SU-DHL-6 (cell line): ENCODE measurements around the gene REXO5.

Experiments used
- EZH2phosphoT487 ChIP-seq: fragments of 200-600 bp; sonication (generic), shearing (Covaris generic); conservative IDR thresholded peaks from 2 replicates; pipeline ENCODE4 v1.6.1; 2018; ENCODE audit warnings: mild to moderate bottlenecking, antibody characterized with exemption, low read length, moderate library complexity, mixed read lengths
- TF ChIP-seq, protein P1 (sequence below): fragments of 200-600 bp; sonication (generic); IDR thresholded peaks from one replicate; pipeline ENCODE4 v1.5.1; 2017; ENCODE audit warnings: antibody characterized with exemption, mild to moderate bottlenecking, low read length, moderate library complexity; ENCODE audit not compliant: insufficient read depth, poor library complexity, severe bottlenecking

DNA sequence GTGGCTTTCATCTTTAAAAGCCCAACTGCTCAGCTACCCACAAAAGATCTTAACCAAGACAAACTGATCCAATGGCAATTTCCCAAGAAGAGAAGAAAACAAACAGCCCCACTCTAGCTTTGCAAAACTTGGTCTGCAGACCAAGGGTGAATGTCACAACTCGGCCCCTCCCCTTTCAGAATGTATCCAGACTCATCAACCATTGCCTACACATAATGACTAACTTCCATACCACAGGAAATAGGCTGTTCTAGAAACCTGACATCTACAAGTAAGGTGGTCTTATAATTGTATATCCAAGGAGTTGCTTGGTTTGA is 77.9 kb downstream of the REXO5 start:
- TF ChIP-seq EZH2phosphoT487: no peak
- TF ChIP-seq, protein P1, sequence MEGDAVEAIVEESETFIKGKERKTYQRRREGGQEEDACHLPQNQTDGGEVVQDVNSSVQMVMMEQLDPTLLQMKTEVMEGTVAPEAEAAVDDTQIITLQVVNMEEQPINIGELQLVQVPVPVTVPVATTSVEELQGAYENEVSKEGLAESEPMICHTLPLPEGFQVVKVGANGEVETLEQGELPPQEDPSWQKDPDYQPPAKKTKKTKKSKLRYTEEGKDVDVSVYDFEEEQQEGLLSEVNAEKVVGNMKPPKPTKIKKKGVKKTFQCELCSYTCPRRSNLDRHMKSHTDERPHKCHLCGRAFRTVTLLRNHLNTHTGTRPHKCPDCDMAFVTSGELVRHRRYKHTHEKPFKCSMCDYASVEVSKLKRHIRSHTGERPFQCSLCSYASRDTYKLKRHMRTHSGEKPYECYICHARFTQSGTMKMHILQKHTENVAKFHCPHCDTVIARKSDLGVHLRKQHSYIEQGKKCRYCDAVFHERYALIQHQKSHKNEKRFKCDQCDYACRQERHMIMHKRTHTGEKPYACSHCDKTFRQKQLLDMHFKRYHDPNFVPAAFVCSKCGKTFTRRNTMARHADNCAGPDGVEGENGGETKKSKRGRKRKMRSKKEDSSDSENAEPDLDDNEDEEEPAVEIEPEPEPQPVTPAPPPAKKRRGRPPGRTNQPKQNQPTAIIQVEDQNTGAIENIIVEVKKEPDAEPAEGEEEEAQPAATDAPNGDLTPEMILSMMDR: no peak
